Muscle of leg (tissue), 9 donors: ENCODE results near the gene SLC23A2. TPM values are rescaled to one million over a fixed set of nuclear protein-coding genes. Genes with fewer than 3 reads are reported as not detected.

Experiments used
- polyA plus RNA-seq, 8 donors: library from polyadenylated mRNA; unstranded; fragments of 120-200 nt; gene quantifications; one replicate each; pipeline versions ENCODE4 v1.2.1 to v1.2.3, GENCODE V29; 2013; ENCODE audit warnings: inconsistent platforms in 1 of 8, low replicate concordance in 1 of 8; ENCODE audit not compliant: insufficient read length in 8 of 8, insufficient read depth in 1 of 8
- total RNA-seq: library from RNA; stranded (reverse); fragments of 120-200 nt; gene quantifications from one replicate; pipeline ENCODE4 v1.2.4, GENCODE V29; 2013

The SLC23A2 gene
- total and polyA plus RNA-seq, 9 donors = 7.6 to 13.7 (median 10.6) TPM

Other genes starting within 250 kb of the SLC23A2 start
- gene RASSF2, start 177.9 kb downstream of the SLC23A2 start, total RNA-seq = 39.9 TPM
- gene RASSF2, start 177.9 kb downstream of the SLC23A2 start, polyA plus RNA-seq = 10 to 100 TPM; 18.2 to 37.2 (median 29.5) TPM
- 78.9 TPM for gene TMEM230, start 111.6 kb upstream of the SLC23A2 start, total RNA-seq
- gene TMEM230, start 111.6 kb upstream of the SLC23A2 start, polyA plus RNA-seq = 100 to 1,000 TPM in 1 of 8 donors, 10 to 100 TPM in 7; 80.8 to 101 (median 86.7) TPM
- gene PCNA, start 118.4 kb upstream of the SLC23A2 start, total RNA-seq = 65.2 TPM
- gene PCNA, start 118.4 kb upstream of the SLC23A2 start, polyA plus RNA-seq = 10 to 100 TPM; 66.1 to 96.1 (median 76.3) TPM
- gene CDS2, start 125.5 kb upstream of the SLC23A2 start, total RNA-seq = 17.9 TPM
- gene CDS2, start 125.5 kb upstream of the SLC23A2 start, polyA plus RNA-seq = 10 to 100 TPM; 15.6 to 20.9 (median 18.6) TPM